Measurements from ENCODE around the gene LNX1. TPM values are rescaled to one million over a fixed set of nuclear protein-coding genes. Genes with fewer than 3 reads are reported as not detected.

Gene LNX1
- total and polyA plus RNA-seq, 2 of the 8 experiments (the other 6 are each of a cell fraction or from before 2014, with no cell fraction given), result 2.7 to 3.8 TPM

DNA sequence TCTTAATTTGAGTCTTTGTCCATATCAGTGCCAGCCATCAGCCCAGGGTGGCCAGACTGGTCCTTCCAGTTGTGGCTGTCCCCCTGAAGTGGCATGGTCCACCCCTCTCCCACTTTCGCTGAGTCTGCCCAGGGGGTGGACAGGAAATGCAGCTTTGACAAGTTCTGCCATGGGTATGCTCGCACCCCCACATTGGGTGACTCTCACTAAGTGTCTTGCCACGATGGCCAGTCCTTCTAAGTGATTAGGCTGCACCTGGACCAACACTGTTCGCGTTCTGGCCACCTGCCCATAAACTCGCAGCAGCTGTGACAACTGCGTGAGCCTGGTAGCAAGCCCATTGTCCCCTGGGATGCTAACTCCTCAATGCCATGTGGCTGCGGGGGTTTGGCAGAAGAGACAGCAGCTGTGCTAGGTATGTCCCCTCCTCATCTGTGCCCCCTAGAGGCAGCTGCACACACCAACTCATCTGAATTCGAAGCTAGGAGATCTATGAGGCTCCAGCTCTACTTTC lies 10.0 kb upstream of the LNX1 start:
- CTCF ChIA-PET (ENCODE audit: partially characterized antibody), result interaction anchor here (0.8 to 3.7 kb wide), 19 partner anchors 9 to 406 kb away, joined by 3 to 20 read pairs (median 3); partner anchors contain the start of gene LNX1
- Histone ChIP-seq H2BK12ac (ENCODE audit: low read depth, low read length) (no peak overlapping the region), H4K91ac (replicated peaks; ENCODE audit: insufficient read length, low read length) (peak overlapping the region; percentile 2), H3K18ac (ENCODE audit: extremely low read depth, low read length) (no peak overlapping the region), H3K27ac (ENCODE audit: low read depth, low read length) (no peak overlapping the region), H2BK20ac (ENCODE audit: low read length) (no peak overlapping the region), H3K4me2 (ENCODE audit: insufficient read depth in 1 of 2, low read depth in 2 of 2, low read length in 2 of 2) (no peak overlapping the region), H3K9me3 (ENCODE audit: insufficient read depth in 2 of 2, low read depth in 1 of 2, low read length in 1 of 2) (0 out of 4 replicates have a peak, but pooled peaks cover 0 to 2% of the 10 kb centered on the region in 2 experiments), H3K9ac (replicated peaks in 1 of 4; ENCODE audit: extremely low read depth in 1 of 4, low read depth in 3 of 4, low read length in 3 of 4) (no peak overlapping the region), H3K14ac (ENCODE audit: insufficient read length) (no peak overlapping the region), H4K5ac (ENCODE audit: insufficient read length, low read depth, low read length) (no peak overlapping the region), H3K36me3 (ENCODE audit: control insufficient read depth in 2 of 4, insufficient read depth in 4 of 4, low read length in 3 of 4) (no peaks in the 10 kb centered on the region), H3K4me1 (replicated peaks in 1 of 4; ENCODE audit: control insufficient read depth in 3 of 4, insufficient read depth in 4 of 4, low read length in 3 of 4) (peaks cover 0 to 4% (median 3%) of the 10 kb centered on the region in 4 experiments; a peak in 5 of 7 replicates), H3K23ac (ENCODE audit: insufficient read length) (no peak overlapping the region), H3K27me3 (replicated peaks in 1 of 4; ENCODE audit: control insufficient read depth in 3 of 4, extremely low read depth in 1 of 4, insufficient read depth in 3 of 4, low read length in 3 of 4) (no peaks in the 10 kb centered on the region), H3K23me2 (ENCODE audit: low read depth, low read length) (no peaks in the 10 kb centered on the region), H2BK5ac (ENCODE audit: low read depth, low read length) (no peak overlapping the region), H3K56ac (replicated peaks; ENCODE audit: insufficient read length, low read depth, low read length) (no peak overlapping the region), H3K4ac (replicated peaks; ENCODE audit: insufficient read length, low read depth, low read length) (no peak overlapping the region), H2AFZ (ENCODE audit: low read length) (no peak overlapping the region), H4K20me1 (replicated peaks in 1 of 2; ENCODE audit: control insufficient read depth in 1 of 2, insufficient read depth in 2 of 2, low read length in 2 of 2) (no peaks in the 10 kb centered on the region), H2BK120ac (replicated peaks; ENCODE audit: low read depth, low read length) (peak overlapping the region; percentile 45), H4K8ac (ENCODE audit: extremely low read depth, insufficient read depth, low read length) (no peak overlapping the region), H3K4me3 (ENCODE audit: extremely low read depth in 1 of 4, insufficient read depth in 2 of 4, low read depth in 3 of 4, low read length in 4 of 4) (no peak overlapping the region), H2BK15ac (ENCODE audit: low read length) (peak overlapping the region; percentile 66; the same call in 1 of the 2 replicates), H3K79me2 (ENCODE audit: control insufficient read depth in 1 of 2, insufficient read depth in 2 of 2, low read length in 2 of 2) (no peaks in the 10 kb centered on the region), H2AK5ac (ENCODE audit: low read depth, low read length) (no peak overlapping the region), H3K79me1 (ENCODE audit: low read depth, low read length) (no peaks in the 10 kb centered on the region)
- POLR2A ChIA-PET (ENCODE audit: partially characterized antibody), result interaction anchor here (1.6 kb wide), 1 partner anchor 9 kb away, joined by 6 read pairs; no protein-coding TSS in a partner anchor
- peak; percentile 33 to 75 for DNase-seq (ENCODE audit: low read depth in 1 of 2, low spot score in 2 of 2)
- no peak for FAIRE-seq
- WGBS, 2 experiments (ENCODE audit: extremely low coverage in 1 of 2, insufficient coverage in 1 of 2, insufficient read length in 1 of 2, insufficient replicate concordance in 2 of 2, low coverage in 1 of 2, low lambda C conversion rate in 2 of 2, missing lambda C conversion rate in 1 of 2), result 75% methylated on average over 9 of the region's 9 CpGs; no CpG with 5 or more reads in 1 of the 2 experiments
- no peak for TF ChIP-seq CTBP2 (IDR thresholded peaks at IDR 0.05; ENCODE audit: borderline replicate concordance, insufficient read depth, insufficient read length, low read length)
- TF ChIP-seq CREB1 (IDR thresholded peaks at IDR 0.05), result 0 out of 2 replicates have a peak, but pooled peaks have one; percentile 17
- TF ChIP-seq, protein P1, sequence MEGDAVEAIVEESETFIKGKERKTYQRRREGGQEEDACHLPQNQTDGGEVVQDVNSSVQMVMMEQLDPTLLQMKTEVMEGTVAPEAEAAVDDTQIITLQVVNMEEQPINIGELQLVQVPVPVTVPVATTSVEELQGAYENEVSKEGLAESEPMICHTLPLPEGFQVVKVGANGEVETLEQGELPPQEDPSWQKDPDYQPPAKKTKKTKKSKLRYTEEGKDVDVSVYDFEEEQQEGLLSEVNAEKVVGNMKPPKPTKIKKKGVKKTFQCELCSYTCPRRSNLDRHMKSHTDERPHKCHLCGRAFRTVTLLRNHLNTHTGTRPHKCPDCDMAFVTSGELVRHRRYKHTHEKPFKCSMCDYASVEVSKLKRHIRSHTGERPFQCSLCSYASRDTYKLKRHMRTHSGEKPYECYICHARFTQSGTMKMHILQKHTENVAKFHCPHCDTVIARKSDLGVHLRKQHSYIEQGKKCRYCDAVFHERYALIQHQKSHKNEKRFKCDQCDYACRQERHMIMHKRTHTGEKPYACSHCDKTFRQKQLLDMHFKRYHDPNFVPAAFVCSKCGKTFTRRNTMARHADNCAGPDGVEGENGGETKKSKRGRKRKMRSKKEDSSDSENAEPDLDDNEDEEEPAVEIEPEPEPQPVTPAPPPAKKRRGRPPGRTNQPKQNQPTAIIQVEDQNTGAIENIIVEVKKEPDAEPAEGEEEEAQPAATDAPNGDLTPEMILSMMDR (IDR thresholded peaks at IDR 0.05; ENCODE audit: control extremely low read depth in 1 of 3, insufficient read depth in 1 of 3, low read depth in 1 of 3, low read length in 3 of 3), result peak; percentile 63 to 81 (median 70)
- TF ChIP-seq SIRT6 (IDR thresholded peaks at IDR 0.05; ENCODE audit: low read length), result no peak
- no peak for TF ChIP-seq EZH2 (IDR thresholded peaks at IDR 0.05; ENCODE audit: low read depth, low read length, severe bottlenecking)
- no peak for TF ChIP-seq SUZ12 (IDR thresholded peaks at IDR 0.05; ENCODE audit: low read length)
- peak; percentile 80 for TF ChIP-seq TEAD4 (IDR thresholded peaks at IDR 0.05; ENCODE audit: low read depth, low read length)
- no peak for TF ChIP-seq NRF1 (IDR thresholded peaks at IDR 0.05; ENCODE audit: low read depth, low read length)
- TF ChIP-seq SAP30 (IDR thresholded peaks at IDR 0.05; ENCODE audit: insufficient read depth, insufficient replicate concordance, low read length), result no peak
- 0 out of 2 replicates have a peak, but pooled peaks have one; percentile 13 for TF ChIP-seq KDM1A (IDR thresholded peaks at IDR 0.05; ENCODE audit: borderline replicate concordance, low read length)

Measured in H1 (cell line).